ENCODE measurements around the gene MMP24OS.
A peak's percentile ranks its signal among the peaks of the same experiment; 100 is the strongest.
"Not testable (repeated sequence)": the region's sequence is repeated elsewhere in the genome, so short reads cannot be mapped to it uniquely, and the experiment has no call there.

MMP24OS gene

DNA sequence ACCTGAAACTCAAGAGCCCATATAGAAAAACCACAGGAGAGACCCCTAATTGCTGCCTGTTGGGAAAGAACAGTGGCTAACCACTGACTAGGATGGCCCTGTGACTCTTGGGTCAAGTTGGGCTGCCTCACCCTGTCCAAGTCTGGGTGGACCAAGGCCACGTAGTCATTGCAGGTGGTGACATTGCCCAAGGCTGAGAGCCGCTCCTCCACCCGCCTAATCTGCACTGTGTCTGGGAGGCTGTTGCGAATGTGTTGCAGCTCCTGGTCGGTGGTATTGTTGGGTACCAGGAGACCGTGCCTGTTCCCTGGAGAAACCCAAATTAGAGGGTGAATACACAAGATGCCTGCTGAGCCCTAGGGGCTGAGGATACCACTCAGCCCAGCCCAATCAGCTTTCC, 2.6 kb upstream of the MMP24OS start:
- no peak for FAIRE-seq
- DNase-seq (ENCODE audit: insufficient read length, low spot score), result no peak

DNA sequence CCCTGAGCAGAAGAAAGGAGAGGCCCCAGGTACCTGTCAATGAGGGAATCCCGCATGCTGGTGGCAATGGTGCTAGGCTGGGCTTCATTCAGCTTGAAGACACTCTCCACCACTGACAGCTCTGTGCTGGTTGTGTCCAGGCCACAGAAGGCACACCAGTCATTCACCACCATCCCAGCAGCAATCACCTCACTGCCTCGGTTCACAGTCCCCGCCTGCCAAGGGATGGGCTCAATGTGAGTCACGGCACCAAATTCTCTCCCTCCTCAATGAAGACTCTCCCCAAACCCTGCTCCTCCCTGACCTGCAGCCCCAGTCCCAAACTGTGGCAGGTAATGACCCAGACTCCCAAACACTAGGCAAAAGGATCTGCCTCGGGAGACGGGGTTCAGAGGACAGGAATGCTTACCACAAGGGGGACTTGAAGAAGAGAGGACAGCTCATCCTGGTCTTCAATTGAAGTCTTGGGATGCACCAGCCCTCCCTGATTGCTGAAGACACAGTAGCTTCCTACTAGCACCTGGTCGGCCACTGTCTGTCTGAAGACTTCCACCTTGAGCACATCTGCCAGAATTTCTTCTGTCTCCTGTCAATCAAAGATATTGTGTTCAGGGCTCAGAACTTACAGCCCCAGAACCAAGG, 1.7 kb upstream of the MMP24OS start:
- no peak for DNase-seq (ENCODE audit: insufficient read length, low spot score)
- FAIRE-seq, result no peak

DNA sequence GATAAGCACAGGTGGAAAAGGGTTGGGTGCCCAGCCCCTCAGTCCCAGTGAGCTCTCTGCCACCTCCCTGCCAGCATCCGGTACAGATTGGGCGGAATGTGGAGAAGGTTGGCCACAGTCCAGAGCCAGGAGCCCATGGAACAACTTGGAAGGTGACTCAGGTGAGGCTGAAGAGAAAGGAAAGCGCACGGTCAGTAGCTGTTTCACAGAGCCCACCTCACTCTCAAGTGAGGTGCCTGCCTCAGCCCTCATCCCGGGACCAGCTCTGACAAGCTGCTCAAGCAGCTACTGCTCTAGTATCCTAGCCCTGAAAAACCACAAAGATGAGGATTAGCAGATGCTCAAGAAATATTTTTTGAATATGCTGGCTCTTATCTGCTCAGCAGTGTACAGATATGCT, 1.1 kb upstream of the MMP24OS start:
- FAIRE-seq, result no peak

DNA sequence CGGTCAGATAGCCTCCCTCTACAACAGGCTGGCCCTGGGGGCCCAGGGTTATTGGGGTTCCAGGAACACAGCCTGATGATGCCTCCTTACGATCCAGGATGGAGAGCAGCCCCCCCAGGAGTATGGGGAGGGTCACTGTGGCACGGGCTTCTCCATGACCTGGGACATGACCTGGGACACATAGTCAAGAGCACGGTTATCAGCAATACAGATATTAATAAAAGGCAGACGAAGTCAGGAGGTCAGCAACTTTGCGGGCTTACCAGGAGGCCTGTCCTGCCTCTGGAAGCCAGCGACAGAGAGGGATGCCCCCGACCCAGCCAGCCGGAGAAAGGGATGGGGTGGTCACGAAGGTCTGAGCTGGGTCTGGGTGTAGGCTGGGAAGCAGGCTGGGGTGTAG, 795 bp downstream of the MMP24OS start:
- DNase-seq (ENCODE audit: insufficient read length, low spot score) (no peak), FAIRE-seq (no peak)

More for the DNA sequence above, 1.1 kb upstream of the MMP24OS start:
- no peak for DNase-seq (ENCODE audit: insufficient read length, low spot score)

DNA sequence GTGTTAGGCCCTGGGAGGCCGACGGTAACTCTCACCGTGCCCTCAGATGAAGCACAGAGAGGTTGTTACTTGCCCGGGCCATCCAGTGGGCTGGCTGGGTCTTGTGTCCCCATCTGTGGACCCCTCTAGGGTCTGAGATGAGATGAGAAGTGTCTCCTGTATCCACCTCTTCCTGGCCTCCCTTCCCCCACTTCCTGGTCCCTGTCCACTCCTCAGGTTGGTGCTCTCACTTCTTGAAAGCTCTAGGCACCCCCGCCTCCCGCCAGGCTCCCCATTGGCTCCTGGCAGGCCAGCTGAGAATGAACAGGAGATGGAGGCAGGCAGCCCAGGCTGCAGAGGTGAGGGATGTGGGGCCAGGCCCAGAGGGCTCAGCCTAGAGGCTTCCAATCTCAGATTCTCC, 1.5 kb downstream of the MMP24OS start:
- no peak for FAIRE-seq
- no peak for DNase-seq (ENCODE audit: insufficient read length, low spot score)

DNA sequence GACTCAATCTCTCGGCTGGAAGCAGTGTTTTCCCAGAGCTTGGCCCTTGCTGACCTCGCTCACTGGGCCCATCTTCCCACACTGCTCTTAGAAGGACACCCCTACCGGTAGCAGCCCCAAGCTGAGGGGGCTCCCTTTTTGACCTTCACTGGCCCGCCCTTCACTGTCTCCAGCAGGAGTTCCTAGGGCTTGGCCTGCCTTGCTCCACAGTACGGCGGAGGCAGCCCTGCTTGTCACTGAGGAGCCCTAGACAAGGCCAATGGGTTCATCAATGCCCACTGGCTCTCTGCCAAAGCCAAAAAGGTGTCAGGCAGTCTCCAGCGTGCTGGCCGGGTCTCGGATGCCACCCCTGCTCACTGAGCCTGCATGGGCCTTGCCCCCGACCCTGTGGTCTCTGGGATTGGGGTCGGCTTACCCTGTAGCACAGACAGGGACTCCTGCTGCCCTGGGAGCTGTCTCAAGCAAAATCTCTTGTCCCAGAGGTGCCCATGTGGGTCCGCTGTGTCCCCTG, 2.1 kb downstream of the MMP24OS start:
- FAIRE-seq (no peak), DNase-seq (ENCODE audit: insufficient read length, low spot score) (no peak)

DNA sequence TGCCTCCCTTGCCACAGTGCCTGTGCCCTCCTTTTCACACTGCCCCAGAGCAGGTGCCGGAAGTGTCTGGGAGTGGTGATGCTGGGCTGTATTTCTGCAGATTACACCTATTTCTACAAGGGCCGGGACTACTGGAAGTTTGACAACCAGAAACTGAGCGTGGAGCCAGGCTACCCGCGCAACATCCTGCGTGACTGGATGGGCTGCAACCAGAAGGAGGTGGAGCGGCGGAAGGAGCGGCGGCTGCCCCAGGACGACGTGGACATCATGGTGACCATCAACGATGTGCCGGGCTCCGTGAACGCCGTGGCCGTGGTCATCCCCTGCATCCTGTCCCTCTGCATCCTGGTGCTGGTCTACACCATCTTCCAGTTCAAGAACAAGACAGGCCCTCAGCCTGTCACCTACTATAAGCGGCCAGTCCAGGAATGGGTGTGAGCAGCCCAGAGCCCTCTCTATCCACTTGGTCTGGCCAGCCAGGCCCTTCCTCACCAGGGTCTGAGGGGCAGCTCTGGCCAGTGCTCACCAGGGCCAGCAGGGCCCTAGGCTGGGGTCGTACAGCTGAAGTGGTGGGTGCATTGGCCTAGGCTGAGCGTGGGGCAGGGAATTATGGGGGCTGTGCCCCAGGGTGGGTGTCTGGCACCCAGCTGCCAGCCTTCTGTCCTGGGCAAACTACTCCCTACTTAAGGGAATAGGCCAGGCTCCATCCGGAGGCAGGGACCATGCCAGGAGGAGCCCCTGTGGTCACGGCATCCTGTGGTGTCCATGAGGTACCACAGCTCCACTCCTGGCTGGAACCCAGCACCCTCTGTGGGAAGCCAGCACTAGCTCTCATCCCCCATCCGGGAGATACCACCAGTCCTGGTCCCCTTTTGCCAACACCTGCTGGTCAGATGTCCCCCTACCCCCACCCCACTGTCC, 3.5 kb downstream of the MMP24OS start:
- no peak for FAIRE-seq
- no peak for DNase-seq (ENCODE audit: insufficient read length, low spot score)

DNA sequence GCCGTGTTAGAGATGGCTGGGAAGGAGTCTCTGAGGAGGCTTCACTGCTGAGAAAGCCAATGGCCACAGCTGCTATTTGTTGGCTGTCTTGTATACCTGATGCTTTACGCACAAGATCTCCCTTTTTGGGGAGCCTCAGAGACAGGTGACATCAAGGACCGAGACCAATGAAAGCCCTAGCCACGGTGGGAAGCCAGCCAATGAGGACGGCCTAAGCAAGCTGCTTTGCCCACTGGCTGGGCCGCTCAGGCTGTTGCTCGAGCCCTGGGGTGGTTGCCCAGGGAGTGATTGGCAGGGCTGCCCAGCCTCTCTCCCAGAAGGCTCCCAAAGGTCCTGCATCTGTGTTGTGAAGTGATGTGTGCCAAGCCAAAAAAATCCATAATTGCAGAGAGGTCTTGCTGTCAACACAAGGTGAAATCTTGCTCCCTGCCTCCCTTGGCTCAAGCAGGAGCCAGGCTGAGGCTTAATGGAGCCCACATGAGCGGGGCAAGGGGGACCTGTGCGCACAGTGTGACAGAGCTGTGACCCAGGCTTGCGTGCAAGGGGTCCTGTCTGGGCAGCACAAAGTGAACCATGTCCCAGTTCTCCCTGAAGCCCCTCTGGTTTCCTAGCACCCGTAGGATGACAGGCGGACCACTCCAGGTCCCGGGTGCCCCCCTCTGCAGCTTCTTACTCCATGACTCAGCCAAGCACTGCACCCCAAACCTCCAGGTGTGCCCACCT, 4.3 kb downstream of the MMP24OS start:
- no peak for FAIRE-seq
- no peak for DNase-seq (ENCODE audit: insufficient read length, low spot score)

GRCh38 chr20:35271904-35272303, 6.0 kb downstream of the MMP24OS start:
- DNase-seq (ENCODE audit: insufficient read length, low spot score) (no peak), FAIRE-seq (no peak)

DNA sequence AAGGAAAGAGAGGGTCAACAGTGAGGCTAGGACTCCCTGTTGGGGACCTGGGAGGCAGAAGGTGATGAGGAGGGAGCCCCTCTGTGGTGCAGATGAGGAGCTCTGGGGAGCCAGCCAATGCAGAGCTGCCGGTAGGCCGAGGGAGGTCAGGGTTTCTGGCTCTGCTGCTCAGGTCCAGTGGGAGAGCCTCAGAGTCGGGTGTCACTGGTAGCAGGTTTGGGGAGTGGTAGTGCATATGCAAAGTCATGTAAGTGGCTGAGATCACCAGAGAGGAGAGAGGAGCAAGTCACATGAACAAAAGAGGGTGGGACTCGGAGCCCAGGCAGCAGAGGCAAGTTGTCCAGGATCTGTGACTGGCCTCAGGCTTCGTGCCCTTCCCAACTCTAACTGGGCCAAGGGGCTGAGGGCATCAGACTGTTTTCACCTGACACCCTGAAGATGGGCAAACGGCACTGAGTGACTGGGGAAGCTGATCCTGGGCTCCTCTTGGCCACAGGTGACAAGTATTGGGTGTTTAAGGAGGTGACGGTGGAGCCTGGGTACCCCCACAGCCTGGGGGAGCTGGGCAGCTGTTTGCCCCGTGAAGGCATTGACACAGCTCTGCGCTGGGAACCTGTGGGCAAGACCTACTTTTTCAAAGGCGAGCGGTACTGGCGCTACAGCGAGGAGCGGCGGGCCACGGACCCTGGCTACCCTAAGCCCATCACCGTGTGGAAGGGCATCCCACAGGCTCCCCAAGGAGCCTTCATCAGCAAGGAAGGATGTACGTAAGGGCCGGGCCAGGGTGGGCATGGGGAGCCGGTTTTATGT, 6.6 kb downstream of the MMP24OS start:
- FAIRE-seq, result no peak

DNA sequence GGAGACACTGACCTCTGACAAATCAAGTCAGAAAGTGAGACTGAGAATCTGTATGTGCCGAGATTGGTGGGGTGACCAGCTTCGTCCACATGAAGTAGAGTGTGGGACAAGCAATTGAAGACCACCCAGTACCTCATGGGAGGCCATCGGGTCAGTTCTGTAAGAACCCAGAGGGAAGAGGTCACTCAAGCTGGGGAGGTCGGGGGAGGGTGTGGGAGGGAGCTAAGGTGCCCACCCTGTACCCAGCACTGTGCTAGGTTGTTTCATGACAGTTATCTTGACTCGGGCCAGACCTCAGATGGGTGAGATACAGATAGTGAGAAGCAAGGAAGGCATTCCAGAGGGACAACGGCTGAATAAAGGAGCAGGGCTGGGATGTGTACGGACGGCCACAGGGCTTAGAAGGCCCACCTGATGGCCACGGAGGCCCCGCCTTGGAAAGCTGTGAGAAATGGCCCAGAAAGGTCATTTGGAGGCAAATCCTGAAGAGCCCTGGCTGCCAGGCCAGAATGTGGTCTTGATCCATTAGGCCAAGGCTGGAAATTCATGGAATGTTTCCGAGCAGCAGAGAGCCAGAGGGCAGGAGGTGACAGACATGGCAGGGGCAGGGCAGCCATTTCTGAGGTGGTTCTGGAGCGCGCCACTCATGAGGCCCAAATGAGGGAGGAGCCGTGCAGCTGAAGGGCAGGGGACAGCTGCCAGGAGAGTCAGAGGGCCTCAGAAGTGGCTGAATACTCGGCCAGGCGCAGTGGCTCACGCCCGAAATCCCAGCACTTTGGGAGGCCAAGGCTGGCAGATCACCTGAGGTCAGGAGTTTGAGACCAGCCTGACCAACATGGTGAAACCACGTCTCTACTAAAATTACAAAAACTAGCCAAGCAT, 7.7 kb downstream of the MMP24OS start:
- DNase-seq (ENCODE audit: insufficient read length, low spot score) (no peak), FAIRE-seq (no peak)

More for the DNA sequence above, 6.6 kb downstream of the MMP24OS start:
- no peak for DNase-seq (ENCODE audit: insufficient read length, low spot score)

DNA sequence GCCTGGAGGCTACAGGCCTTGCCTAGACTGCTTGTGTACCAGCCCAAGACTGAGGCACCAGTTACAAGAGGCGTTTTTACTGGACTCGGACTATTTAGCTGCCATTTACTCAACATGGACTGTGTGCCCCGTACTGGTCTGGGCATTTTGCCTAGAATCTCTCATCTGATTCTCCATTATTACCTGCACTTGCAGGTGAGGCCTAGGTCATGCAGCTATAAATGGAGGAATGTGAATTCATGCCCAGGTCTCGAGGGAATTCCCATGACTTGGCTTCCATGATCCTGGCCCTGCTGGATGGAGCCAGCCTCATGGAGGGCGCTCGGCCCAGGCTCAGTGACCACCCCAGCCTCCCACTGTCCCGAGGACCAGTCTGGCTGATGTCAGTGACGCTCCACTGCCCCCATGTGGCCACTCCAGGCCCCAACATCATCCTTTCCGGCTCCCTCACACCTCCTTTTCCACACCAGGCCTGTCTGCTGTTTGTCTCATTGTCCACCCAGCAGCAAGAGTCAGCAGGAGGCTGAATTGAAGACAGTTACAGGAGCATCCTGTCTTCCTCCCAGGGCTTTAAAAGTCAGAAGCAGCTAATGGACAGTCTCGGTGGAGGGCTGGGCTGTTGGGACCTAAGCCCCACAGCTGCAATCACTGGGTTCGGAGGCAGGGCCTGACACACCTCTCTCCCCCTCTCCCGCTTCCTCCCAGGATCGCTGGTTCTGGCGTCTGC, 8.7 kb downstream of the MMP24OS start:
- FAIRE-seq, result peak; percentile 92
- DNase-seq (ENCODE audit: insufficient read length, low spot score), result peak; percentile 82

- DNase-seq (ENCODE audit: insufficient read length, low spot score) (no peak), FAIRE-seq (no peak)
Observed at GRCh38 chr20:35267092-35267491, 10.8 kb downstream of the MMP24OS start.

DNA sequence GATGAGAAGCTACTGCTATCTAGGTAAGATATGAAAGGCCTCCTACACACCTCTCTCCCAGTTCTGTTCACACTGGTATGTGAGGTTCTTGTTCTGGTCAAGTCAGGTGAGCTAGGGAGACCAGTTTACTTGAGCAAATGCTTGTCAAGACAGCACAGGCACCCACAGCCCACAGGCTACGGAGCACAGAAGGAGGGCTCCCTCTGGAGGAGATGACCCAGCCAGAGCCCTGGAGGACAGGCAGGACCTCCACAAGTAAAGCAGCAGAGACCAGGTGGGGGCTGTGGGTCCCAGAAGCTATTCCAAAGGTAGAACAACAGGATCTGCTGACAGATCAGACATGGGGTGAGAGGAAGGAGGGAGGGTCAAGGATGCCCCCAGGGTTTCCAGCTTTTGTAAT, 13.2 kb downstream of the MMP24OS start:
- DNase-seq (ENCODE audit: insufficient read length, low spot score), result peak; percentile 41
- no peak for FAIRE-seq

DNA sequence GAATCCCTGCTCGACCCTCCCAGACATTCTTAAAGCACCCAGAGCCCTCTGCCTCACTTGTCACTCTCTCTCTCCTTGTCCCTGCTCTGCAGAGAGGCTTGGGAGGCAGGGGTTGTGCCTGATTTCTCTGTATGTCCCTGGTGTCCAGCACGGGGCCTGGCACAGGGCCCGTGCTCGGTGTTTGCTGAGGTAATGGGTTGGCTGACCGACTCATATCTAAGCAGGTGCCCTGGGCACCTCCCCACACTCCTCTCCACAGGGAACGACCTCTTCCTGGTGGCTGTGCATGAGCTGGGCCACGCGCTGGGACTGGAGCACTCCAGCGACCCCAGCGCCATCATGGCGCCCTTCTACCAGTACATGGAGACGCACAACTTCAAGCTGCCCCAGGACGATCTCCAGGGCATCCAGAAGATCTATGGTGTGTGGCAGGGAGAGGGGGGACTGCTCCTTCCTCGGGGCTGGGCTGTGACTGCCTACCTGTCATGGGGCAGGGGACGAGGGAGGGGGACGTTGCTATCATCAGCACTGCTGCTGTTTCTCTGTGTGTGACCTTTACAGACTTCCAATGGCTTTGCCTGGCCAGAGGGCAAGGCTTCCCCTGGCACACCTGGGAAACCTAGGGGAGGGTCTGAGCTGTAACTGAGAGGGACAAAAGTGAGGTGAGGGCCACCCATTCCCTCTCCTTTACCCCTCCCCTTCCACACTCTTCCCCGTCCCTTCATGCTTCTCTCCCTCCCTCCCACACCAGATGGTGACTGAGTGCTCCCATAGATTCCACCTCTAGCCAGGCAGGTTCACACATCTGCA, 14.2 kb downstream of the MMP24OS start:
- peak; percentile 4 for FAIRE-seq
- DNase-seq (ENCODE audit: insufficient read length, low spot score), result no peak

DNA sequence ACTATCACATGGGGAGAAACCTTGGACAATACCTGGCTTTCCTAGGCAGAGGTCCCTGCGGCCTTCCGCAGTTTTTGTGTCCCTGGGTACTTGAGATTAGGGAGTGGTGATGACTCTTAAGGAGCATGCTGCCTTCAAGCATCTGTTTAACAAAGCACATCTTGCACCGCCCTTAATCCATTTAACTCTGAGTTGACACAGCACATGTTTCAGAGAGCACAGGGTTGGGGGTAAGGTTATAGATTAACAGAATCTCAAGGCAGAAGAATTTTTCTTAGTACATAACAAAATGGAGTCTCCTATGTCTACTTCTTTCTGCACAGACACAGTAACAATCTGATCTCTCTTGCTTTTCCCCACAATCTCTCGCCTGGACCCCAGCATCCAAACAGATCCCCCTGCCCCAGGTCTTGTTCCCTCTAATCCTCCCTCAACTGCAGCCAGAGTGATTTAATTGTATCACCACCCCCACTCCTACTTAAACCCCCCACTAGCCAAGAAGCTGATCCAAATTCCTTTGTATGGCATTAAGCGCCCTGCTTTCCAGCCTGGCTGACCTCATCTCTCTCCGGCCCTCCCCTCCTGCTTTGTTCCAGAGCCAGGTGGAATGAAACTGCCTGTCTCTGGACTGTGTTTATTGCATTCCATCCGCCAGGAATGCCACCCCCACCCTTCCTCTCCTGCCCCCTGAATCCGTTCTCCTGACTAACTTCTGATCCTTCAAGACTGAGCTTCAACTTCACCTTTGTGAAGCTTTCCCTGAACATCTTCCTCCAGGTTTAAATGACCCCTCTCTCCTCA, 15.0 kb downstream of the MMP24OS start:
- DNase-seq (ENCODE audit: insufficient read length, low spot score), result peak; percentile 79
- FAIRE-seq, result peak; percentile 94

GRCh38 chr20:35262321-35262720, 15.6 kb downstream of the MMP24OS start:
- DNase-seq (ENCODE audit: insufficient read length, low spot score); FAIRE-seq: not testable (repeated sequence)
